NCI-H1048 (cell line): ENCODE data around the gene MAT2B.
A peak's percentile ranks its signal among the peaks of the same experiment; 100 is the strongest.

Experiments used
- DNase-seq: peaks from one replicate; lab custom pipeline; 2025; lab: John Stamatoyannopoulos, UW

Gene MAT2B

DNA sequence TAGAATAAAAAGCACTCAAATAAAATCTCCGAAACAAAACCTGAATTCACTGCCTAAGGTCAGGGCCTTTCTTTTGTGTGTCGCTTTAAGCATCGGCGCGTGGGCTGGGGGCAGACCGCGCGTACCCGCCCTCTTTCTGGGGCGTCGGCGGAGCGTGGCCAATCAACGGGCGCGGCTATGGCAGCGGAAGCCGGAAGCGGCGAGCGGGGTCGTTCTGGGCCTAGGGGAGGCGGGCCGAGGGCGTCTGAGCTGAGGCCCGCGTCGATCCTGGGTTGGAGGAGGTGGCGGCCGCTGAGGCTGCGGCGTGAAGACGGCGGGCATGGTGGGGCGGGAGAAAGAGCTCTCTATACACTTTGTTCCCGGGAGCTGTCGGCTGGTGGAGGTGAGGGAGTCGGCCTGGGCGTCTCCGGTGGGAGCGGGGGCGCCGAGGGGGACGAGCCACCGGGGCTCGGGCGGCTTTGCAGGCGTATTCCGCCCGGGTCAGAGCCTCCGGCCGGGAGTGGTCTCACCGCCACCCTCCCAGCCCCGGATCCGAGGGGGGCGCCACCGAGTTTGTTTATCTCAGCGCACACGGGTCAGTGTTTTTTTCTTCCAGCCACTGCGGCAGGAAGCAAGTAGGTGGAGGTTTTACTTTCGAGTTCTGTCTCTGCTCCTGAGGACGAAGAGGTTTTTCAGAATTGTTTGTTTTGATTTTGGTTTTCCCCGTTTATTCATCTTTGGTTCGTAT, at the start of gene MAT2B:
Gene MAT2B (plus strand): TSS at position 252 of the 727 bp plus-strand sequence. CDS start 68 bp downstream, at position 320.
- peak; percentile 94 for DNase-seq

DNA sequence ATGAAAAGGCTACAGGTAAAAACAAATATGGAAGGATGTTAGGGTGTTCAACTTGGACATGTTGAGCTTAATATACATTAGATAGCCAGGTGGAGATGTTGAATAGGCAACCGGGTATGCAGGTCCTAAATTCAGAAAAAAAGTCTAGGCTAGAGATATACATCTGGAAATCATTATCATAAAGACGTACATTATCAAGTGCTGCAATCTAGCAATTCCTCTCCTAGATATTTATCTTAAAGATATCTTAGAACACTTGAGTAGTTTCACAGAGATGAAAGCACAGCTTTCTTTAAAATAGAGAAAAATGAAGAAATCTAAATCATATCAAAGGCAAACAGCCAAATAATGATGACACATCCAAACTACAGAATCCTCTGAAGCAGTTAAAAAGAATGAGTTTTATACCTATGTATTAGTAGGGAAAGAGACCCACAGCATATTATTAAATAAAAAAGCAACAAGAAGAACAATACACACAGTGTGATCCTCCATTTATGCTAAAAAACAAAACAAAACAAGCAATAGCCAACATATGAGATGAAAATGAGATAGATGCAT, 49.3 kb upstream of the MAT2B start:
- no peak for DNase-seq

DNA sequence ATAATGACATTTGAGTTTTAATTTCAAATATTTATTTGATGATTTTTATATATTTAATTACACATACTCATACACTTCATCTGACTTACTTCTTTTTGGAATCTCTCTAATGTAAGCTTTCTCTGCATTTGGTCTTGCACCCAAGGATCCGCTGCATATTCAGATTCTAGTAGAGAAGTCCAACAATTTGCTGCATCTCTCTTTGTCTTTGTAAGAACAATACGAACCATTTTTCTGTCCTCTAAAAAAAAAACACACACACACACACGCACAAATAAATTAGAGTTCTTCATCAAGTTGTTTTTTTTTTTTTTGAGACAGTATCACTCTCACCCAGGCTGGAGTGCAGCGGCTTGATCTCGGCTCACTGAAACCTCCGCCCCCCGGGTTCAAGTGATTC, 48.6 kb upstream of the MAT2B start:
- DNase-seq: no peak

DNA sequence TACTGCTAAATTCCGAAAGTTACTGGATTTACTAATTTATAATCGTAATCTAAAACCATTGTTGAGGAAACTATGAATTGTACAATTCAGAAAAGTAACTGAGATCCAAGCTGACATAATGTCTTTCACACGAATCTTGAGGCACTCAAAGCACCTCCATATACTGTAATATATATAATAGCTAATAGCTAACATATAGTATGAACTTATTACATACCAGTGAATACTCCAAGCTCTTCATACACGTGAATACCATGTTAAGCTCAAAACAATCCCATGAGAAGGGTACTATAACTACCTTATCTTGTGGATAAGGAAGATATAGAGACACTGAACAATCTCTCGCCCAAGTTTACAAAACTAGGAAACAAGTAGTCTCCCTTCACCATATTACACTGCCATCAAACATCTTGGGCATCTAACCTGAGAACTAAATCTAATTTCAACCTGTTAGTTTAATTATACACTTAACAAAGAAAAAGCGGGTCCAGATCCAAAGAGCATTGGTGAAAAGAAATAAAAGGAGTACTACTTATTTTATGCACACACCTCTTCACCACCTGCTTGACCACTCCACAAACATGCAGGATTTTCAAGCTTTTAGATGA, 46.5 kb upstream of the MAT2B start:
- no peak for DNase-seq

DNA sequence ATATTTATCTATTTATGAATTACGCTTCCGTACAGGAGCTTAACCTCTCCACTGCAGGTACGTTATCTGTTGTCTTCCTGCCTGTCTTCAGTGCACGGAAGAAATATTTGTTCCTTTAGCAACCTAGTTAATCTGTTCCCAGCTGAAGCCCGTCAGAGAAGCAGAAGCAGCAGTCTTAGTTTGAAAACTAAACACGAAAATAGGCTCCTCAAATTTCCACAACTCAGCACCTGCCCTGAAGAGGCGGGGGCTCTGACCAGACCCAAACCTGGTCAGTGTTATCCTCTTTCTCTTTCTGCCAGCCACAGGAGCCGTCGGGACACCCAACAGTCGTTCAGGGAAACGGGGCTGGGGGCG, 46.0 kb upstream of the MAT2B start:
- no peak for DNase-seq

DNA sequence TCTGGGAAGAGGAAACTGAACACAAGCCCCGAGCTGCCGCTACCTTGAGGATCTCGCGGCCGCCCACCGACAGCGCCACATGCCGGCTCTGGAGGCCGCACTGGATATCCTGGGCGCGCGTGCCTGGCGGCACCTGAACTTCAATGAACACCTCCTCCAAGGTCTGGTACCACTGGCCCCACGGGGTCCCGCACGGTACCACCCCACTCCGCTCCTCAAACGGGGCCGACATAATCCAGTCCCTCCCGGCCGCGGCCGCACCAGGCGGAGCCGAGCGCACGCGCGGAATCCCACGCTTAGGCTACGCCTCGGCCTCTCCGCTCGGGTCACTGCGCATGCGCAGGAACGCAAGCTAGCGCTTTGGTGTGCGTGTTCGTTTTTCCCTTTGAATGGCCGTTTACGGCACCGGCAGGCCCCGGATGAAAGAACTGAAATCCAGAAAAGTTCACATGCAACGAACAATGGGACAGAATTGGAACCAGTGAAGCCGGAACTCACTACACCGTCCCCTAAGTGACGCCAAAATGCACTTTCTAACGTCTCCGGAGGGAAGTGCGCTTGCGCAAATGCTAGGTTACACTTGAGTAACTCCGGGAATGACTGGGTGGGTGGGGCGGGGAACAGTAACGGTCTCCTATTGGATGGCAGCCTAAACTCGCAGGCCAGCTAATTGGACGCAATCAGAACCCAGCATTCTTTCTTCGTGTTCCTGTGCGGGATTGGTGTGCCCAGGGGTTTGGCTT, 45.4 kb upstream of the MAT2B start, which contains the start of gene NUDCD2:
Gene NUDCD2 (minus strand): TSS at position 284 of the 743 bp plus-strand sequence. CDS start 52 bp downstream, at position 232.
- DNase-seq: peak; percentile 92

DNA sequence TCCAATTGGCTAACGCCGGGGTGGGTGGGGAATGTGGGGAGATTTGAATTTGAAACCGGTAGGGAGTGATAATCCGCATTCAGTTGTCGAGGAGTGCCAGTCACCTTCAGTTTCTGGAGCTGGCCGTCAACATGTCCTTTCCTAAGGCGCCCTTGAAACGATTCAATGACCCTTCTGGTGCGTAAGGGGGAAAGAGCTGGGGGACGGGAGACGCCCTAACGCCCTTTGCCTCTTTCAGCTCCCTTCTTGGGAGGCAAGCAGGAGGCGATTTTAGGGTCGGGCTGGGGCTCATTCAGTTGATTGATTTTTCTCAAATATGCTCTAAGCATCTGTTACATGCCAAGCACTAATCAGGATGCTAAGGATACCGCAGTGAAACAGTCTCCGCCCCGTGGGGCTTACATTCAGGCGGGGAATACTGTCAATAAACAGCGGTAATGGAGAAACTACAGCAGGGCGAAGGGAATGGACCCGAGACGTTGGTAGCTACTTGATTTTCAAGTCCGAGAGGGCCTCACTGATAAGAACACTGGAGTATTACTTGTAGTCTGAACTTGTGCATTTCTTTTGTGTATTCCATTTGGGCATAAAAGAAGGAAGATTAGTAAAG, 44.8 kb upstream of the MAT2B start, which contains the start of gene HMMR:
Gene HMMR (plus strand): TSS at position 71 of the 610 bp plus-strand sequence. CDS start 61 bp downstream, at position 132.
- no peak for DNase-seq

DNA sequence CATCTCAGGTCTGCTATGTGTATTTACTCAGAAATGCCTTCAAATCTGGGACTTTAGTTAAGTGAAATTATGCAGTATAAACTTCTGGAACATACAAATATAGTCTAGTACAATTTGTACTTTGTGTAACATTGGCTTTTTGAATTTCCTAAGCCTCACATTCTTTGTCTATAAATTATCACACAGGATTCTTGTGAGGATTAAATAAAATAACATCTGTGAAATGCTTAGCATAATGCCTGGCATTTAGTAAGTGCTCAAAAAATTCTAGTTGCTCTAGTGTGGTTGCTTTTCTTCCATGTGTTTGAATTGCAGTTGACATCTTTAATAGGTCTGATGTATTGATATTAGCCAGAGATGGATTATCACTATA, 42.4 kb upstream of the MAT2B start:
- no peak for DNase-seq

DNA sequence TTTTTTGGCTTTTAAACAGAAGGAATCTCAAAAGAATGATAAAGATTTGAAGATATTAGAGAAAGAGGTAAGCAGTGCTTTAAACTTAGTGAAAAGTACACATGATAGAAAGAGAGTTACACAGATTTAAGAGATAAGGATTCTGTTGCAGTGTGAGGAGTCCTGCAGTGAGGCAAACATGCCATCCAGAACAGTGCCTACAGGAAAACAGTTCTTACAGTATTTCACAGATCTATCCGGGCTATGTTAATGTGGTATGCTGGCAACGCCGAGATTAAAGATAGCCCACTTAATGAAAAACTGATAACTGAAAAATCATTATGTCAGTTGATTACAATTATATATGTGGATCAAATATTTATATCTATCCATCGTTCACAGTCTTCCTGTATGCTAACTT, 37.7 kb upstream of the MAT2B start:
- no peak for DNase-seq

DNA sequence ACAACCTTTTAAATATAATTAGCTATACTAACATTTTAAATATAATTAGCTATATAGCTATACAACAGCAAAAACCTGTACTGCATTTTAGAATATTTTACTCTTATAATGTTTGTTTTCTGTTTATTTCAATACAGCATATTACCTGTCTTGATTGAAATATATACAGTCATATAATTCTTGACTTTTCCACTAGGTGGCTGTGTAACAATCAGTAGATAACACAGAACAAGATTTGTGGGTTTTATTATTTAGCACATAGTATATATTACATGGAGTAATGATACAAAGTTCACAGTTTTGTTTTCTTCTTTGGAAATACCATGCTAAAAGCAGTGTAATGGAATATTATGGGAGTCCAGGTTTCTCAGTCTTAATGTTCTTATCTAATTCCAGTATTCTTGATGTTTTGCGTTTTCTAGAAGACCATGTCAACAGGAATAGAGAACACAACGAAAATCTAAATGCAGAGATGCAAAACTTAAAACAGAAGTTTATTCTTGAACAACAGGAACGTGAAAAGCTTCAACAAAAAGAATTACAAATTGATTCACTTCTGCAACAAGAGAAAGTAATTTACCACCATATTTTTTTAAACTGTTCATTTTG, 31.7 kb upstream of the MAT2B start:
- DNase-seq: no peak

DNA sequence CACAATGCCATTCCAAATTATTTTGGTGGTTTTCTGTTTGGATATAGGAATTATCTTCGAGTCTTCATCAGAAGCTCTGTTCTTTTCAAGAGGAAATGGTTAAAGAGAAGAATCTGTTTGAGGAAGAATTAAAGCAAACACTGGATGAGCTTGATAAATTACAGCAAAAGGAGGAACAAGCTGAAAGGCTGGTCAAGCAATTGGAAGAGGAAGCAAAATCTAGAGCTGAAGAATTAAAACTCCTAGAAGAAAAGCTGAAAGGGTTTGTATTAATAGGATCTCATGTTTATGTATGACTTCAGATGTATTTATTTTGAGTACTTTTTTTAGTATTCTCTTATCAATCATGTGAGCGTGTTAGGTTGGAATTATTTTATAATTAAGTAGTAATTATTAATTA, 30.0 kb upstream of the MAT2B start:
- no peak for DNase-seq

DNA sequence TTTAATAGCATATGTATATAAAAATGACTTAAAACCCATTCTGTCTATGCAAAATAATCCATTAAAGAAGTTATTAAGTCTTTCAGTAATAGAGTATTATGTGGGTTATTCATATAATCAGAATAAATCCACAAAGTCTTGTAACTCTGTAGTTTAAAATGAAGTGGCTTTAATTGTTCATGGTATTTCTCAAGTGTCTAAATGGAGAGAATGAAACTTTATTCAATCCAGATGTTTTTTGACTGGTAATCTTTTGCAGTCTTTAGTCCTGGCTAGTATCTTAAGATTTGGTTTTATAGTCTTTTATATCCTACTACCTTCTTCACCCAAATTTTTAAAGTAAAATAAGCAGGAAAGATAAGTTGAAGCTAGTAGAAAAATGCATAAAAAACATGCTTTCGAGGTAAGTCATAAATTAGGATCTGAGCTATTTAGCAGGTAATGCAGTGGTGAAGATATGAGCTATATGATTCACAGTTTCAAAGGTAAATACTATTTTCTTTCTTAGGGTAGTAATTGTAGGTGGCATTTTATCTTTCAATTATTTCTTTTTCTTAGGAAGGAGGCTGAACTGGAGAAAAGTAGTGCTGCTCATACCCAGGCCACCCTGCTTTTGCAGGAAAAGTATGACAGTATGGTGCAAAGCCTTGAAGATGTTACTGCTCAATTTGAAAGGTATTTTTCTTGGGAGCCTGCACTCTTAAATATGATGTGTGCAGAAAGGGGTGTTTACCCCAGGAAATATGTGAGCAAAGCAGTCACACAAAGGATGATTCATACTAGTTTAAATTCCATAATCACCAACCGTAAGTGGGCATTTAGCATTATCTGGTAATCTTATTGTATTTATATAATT, 27.1 kb upstream of the MAT2B start:
- DNase-seq: no peak

DNA sequence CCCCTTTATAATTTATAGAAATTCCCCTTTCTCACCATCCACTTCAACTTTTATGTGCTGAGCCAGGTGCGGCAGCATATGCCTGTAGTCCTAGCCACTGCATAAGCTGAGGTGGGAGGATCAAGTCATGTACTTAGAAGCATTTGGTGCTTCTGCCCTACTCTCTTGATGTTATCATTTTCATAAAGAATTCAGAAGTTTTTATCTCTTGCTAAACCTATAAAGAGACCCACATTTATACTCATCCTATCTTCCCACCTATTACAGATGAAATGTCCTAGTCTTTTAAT, 26.5 kb upstream of the MAT2B start:
- DNase-seq: no peak

DNA sequence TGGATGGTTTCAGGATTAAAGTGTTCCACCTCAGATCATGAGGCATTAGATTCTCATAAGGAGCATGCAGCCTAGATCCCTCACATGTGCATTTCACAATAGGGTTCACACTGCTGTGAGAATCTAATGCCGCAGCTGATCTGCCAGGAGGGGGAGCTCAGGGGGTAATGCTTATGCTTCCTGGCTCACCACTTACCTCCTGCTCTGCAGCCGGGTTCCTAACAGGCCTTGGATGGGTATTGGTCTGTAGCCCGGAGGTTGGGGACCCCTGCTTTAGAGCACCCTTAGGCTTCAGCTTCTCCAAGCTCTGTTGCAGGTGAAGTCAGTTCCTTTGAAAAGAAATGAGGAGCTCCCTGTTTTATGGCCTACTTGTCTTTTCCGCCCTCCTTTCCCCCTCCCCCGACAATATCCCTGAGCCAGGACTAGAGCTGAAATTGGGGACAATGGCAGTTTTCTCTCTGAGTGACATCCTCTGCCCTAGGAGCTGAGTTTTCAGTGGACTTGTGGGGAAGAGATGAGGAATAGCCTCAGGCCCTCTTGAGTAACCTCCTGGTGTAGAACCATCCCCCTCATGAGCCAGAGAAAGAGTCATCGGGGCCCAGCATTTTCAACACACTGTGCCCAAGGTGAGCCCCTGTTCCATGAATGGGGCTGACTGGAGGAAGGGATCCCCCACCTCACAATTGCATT, 16.2 kb upstream of the MAT2B start:
- DNase-seq: no peak

DNA sequence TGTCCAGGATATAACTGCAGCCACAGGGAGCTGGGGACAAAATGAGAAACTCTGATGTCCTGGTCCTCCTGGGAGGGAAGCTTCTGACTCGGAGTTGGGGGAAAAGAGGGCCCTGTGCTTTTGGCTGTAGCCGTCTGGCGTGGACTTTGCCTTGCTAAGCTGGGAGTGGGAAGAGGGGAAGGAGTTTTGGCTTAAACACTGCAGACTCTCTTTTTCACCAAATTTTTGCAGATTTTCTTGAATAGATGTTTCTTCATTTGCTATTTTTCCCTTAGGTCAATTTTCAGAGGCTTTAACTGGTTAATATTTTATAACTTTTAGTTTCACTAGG, 15.7 kb upstream of the MAT2B start:
- no peak for DNase-seq

DNA sequence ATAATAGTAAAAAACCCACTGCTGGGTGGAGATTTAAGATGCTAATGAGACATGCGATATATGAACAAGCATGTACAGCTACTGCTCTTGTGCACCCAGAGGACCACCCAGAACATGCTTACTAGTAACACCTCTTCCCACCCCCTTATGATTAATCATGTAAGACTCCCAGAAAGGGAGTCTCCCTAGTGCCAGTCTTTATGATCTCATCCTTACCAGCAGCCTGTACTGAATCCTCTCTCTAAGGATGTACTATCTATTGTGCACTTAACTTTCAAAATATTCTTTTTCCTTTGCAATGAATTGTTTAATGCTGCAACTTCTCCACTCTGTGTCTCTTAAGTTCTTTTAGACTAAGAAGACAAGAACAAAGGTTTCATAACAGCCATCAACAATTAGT, 9.1 kb upstream of the MAT2B start:
- DNase-seq: no peak

DNA sequence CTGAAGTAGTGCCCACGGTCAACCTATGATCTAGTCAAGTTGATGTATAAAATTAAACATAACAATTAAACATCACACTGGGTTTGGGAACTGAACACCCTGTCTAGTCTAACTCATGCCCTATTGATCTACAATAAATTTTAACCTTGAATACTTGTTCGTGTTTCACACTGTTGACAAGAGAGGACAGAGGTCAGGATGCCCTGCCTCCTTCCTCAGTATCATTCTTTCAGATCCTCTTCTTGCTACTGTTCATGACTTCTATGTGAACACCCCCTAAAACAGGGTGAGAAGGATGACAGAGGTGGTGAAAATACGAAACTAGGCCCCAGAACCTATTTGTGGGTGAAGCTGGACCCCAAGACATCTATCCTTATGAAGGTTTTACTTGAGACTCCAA, 8.1 kb upstream of the MAT2B start:
- DNase-seq: no peak

DNA sequence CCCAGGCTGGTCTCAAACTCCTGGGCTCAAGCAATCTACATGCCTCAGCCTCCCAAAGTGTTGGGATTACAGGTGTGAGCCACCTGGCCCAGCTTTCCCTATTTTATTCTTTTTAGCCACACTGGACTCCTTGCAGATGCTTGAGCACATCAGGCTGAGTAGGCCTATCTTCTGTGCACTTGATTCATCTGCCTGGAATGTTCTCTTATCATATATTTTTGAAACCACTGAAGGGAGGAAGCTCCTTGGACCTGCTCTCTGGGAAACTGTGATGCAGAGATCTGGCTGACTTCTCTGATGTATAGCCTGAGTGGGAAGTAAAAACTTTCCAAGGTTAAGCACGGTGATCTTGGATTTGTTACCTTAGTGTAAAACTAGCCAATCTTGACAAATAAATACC, 6.5 kb upstream of the MAT2B start:
- DNase-seq: no peak

DNA sequence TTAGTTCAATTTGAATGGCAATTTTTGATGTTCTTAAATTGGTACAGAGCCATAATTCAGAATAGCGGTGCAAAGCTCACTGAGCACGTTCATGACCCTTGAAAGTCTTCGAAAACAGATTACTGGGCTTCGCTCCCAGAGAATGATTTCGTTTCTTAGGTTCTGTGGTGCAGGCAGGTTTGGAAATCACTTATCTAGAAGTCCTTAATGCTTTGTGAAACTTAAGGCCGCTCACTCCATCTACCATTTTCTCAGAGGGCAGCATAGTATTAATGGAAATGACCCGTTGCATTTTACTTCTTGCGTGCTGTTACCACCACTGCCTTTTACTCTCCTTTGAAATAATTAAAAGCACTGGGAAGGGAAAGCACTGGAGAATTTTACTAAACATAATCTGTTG, 2.9 kb upstream of the MAT2B start:
- DNase-seq: no peak
